Muscle layer of colon (tissue), 2 donors: ENCODE measurements around the gene SPINK8.
"Not testable (repeated sequence)": the region's sequence is repeated elsewhere in the genome, so short reads cannot be mapped to it uniquely, and the experiment has no call there.

ENCODE experiments used
- H3K27ac ChIP-seq: one replicate; pipeline ENCODE4 v1.7.0; 2013; ENCODE audit warnings: low read depth, mild to moderate bottlenecking, low read length, moderate library complexity
- H3K27me3 ChIP-seq, 2 donors: one replicate each; pipeline ENCODE4 v1.7.0; 2013; ENCODE audit warnings: low read length in 2 of 2, mild to moderate bottlenecking in 2 of 2; ENCODE audit not compliant: insufficient read depth in 2 of 2, control insufficient read depth in 1 of 2
- H3K36me3 ChIP-seq: one replicate; pipeline ENCODE4 v1.7.0; 2013; ENCODE audit warnings: mild to moderate bottlenecking, low read length; ENCODE audit not compliant: insufficient read depth
- H3K4me1 ChIP-seq: one replicate; pipeline ENCODE4 v1.7.0; 2013; ENCODE audit warnings: mild to moderate bottlenecking, low read length; ENCODE audit not compliant: insufficient read depth
- H3K4me3 ChIP-seq, 2 donors: one replicate each; pipeline ENCODE4 v1.7.0; 2013; ENCODE audit warnings: low read length in 2 of 2, low read depth in 1 of 2, mild to moderate bottlenecking in 1 of 2, moderate library complexity in 1 of 2
- H3K9ac ChIP-seq: one replicate; pipeline ENCODE4 v1.7.0; 2013; ENCODE audit warnings: low read length
- H3K9me3 ChIP-seq: one replicate; pipeline ENCODE4 v1.7.0; 2013; ENCODE audit warnings: mild to moderate bottlenecking, low read length
- donor health status: abdominal sarcoma.
- donor health status: Adenocarcinoma of cecum.

The SPINK8 gene

DNA sequence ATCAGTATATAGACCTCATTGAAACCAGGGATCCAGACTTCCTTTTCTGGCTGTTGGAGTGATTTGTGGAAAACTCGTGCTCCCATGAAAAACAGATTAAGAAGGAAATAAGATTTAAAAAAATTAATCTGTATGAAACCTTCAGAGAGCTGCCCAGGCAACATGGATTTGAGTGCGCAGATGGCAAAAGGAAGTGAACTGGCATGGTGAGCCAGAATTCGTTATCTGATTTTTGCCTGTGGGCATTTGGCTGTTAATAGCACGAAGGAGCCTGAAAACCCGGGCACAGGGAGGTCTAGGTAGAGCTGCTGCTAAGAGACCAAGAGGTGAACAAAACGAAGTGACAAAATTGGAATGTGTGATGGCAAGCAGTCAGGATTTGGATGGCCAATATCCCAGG, 19.1 kb upstream of the SPINK8 start:
- H3K4me3 ChIP-seq, result no peak overlapping the region

DNA sequence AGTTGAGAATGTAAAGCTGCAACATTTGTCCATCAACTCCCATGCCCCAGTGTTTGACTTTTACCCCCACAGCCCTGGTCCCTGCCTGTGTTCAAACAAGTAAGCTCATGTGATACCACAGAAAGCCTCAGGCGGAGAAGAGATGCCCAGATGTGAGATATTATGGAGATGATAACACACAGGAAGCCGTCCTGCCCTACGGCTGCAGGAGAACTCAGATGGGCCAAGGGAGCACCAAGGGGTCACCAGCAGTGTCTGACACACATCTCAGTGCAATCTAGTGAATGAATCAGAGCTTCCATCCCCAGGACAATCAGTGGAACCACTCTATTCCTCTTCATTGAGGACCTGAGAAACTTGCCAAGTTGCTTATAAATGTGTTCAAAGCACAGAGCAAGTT, 14.0 kb upstream of the SPINK8 start:
- Histone ChIP-seq H3K4me3 (no peak overlapping the region), H3K36me3 (no peaks in the 10 kb centered on the region), H3K9me3 (no peaks in the 10 kb centered on the region), H3K27me3 (no peaks in the 10 kb centered on the region), H3K9ac (no peak overlapping the region), H3K27ac (no peak overlapping the region), H3K4me1 (no peaks in the 10 kb centered on the region)

More for the DNA sequence above, 19.1 kb upstream of the SPINK8 start:
- no peaks in the 10 kb centered on the region for H3K4me1 ChIP-seq
- no peaks in the 10 kb centered on the region for H3K9me3 ChIP-seq
- H3K27me3 ChIP-seq, result no peaks in the 10 kb centered on the region
- no peak overlapping the region for H3K27ac ChIP-seq
- H3K36me3 ChIP-seq, result no peaks in the 10 kb centered on the region
- no peak overlapping the region for H3K9ac ChIP-seq

DNA sequence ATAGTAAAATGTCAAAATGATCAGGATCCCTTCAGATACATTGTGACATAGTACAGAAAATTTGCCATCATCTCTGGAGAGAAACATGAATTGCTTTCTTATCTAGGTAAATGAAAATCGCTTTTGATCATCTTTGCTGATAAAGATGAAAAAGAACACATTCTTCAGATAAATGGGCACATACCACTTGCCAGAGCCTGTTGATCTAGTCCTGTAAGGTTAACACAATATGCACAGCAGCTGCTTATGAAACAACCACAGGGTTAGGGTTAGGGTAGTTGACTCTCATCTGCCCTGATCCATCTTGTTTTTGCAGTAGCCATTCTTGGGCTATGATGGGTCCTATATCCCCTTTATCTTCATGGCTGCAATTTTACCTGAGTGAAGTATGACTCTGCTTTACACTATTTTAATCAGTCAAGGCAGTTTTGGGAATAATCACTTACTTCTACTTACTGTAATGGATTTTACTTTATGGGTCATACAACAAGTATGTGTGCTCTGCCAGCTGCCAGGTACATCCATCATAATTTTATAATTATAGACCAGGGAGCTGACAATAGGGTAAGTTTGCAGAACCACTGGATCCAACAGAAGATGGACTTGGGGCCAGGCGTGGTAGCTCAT, 12.6 kb upstream of the SPINK8 start:
- Histone ChIP-seq H3K36me3 (no peaks in the 10 kb centered on the region), H3K4me1 (no peaks in the 10 kb centered on the region), H3K9ac (no peak overlapping the region), H3K9me3 (no peaks in the 10 kb centered on the region), H3K4me3 (no peak overlapping the region), H3K27me3 (no peaks in the 10 kb centered on the region), H3K27ac (no peak overlapping the region)

DNA sequence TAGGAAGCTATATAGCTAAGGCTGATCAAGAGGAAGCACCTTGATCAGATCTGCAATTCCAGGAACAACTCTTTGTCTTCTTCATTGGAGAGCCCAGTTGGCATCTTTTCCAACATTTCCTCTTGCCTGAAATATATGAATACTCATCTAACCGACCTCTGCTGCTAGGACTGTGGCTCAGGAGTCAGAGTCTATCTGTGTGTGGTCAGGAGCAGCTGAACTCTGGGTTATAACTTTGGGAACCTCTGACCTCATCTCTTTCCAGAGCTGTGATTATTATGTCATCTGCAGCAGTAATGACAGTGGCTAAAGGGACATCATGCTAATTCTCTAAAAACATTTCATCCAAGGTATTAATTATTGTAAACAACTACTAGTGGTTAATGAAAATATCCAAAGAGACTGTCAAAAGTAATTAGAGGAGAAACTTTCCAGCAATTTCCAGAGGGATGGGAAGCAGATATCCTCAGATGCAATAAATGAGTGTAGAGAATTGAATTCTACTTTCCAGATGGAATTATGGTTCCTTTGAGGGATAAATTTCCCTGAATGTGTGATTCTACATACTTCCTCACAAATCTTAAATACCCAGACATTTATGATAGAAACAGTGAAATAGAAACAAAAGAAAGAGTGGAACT, 11.5 kb upstream of the SPINK8 start:
- Histone ChIP-seq H3K4me1 (no peaks in the 10 kb centered on the region), H3K4me3 (no peak overlapping the region), H3K27ac (no peak overlapping the region), H3K9ac (no peak overlapping the region), H3K27me3 (no peaks in the 10 kb centered on the region), H3K36me3 (no peaks in the 10 kb centered on the region), H3K9me3 (no peaks in the 10 kb centered on the region)

DNA sequence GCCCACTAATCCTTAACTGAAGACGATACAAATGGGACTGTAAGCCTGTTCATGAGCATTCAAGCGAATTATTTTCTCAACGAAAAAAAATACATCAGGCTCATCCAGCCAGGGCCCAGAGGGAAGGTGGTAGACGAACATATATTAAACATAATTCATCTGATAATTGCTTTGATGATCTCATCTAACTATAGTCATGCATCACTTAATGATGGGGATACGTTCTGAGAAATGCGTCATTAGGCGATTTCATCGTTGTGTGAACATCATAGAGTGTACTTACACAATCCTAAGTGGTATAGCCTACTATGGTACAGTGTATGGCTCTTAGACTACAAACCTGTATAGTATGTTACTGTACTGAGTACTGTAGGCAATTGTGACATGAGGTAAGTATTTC, 10.0 kb upstream of the SPINK8 start:
- H3K27me3 ChIP-seq, result no peaks in the 10 kb centered on the region
- no peak overlapping the region for H3K9ac ChIP-seq
- no peak overlapping the region for H3K4me3 ChIP-seq
- H3K4me1 ChIP-seq, result no peaks in the 10 kb centered on the region
- no peak overlapping the region for H3K27ac ChIP-seq
- H3K9me3 ChIP-seq, result no peaks in the 10 kb centered on the region
- H3K36me3 ChIP-seq, result no peaks in the 10 kb centered on the region

DNA sequence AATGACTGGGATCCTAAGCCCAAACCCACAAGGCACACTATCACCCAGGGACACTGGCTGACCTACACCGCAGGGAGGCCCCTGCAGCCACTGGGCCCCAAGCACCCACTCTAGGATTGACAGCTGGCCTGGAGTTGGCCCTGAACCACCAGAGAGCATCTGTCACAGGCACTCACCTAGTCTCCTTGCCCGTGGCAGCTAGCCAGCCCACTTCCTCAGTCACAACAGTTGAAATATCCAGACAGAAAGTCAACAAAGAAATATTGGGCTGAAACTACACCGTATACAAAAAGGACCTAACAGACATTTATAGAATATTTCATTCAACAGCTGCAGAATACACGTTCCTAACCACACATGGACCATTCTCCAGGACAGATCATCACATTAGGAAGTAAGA, 5.2 kb upstream of the SPINK8 start:
- H3K9ac ChIP-seq, result no peak overlapping the region
- no peak overlapping the region for H3K4me3 ChIP-seq
- no peak overlapping the region for H3K27ac ChIP-seq
- H3K27me3 ChIP-seq, result no peaks in the 10 kb centered on the region
- H3K36me3 ChIP-seq, result no peaks in the 10 kb centered on the region
- no peaks in the 10 kb centered on the region for H3K9me3 ChIP-seq
- H3K4me1 ChIP-seq, result no peaks in the 10 kb centered on the region

DNA sequence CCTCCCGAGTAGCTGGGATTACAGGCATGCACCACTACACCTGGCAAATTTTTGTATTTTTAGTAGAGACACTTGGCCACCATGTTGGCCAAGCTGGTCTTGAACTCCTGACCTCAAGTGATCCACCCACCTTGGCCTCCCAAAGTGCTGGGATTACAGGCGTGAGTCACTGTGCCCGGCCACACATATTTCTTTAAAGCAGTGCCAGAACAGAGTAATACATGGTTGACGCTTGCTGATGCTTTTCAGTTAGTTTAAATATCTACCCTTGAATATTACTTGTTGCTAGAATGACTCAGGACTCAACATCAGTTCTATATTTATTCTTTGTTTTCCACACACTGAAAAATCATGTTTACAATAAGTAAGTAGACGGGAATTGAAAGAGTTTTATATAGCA, 4.1 kb upstream of the SPINK8 start:
- H3K4me1 ChIP-seq, H3K9ac ChIP-seq, H3K36me3 ChIP-seq, H3K27me3 ChIP-seq, H3K9me3 ChIP-seq, H3K4me3 ChIP-seq, H3K27ac ChIP-seq: not testable (repeated sequence)

DNA sequence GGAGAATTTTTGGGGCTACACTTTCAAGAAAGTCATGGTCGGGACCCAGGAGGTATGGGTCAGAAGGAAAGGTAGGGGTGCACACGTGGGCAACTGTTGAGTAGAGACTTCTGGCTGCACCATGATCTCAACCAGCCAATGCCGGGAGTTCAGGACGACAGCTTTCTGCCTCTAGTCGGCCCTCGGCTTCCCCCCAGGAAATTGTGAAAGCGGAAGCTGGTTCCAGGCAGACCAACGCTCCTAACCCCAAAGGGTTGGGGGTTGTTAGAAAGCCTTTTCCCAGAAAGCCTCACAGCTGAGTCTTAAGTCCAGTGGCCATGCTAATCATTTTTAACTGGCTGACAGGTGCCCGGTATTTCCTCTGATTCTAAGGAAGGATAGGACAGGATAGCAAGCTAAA, 1.8 kb upstream of the SPINK8 start:
- not testable (repeated sequence) for H3K36me3 ChIP-seq, H3K4me3 ChIP-seq, H3K27ac ChIP-seq, H3K9me3 ChIP-seq, H3K9ac ChIP-seq, H3K4me1 ChIP-seq, H3K27me3 ChIP-seq

DNA sequence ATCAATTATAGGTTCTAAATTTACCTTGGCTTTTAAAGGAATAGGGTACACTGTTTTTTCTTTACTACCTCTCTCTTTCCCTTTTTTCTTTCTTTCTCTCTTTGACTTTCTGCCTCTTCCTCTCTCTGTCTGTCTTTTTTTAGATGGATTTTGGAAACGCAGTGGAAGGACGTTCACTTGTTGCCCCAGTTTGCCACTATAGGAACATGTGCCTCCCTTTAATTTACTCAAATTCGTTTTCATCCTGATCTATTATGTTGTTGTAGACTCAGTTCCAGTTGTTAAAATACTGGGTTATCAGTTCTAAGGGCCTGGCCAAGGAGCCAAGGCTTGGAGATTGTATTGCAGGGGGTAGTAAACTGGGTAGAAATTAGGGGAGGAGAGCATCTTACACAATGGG, 1.1 kb upstream of the SPINK8 start:
- no peak overlapping the region for H3K4me3 ChIP-seq
- no peaks in the 10 kb centered on the region for H3K4me1 ChIP-seq
- no peaks in the 10 kb centered on the region for H3K9me3 ChIP-seq

DNA sequence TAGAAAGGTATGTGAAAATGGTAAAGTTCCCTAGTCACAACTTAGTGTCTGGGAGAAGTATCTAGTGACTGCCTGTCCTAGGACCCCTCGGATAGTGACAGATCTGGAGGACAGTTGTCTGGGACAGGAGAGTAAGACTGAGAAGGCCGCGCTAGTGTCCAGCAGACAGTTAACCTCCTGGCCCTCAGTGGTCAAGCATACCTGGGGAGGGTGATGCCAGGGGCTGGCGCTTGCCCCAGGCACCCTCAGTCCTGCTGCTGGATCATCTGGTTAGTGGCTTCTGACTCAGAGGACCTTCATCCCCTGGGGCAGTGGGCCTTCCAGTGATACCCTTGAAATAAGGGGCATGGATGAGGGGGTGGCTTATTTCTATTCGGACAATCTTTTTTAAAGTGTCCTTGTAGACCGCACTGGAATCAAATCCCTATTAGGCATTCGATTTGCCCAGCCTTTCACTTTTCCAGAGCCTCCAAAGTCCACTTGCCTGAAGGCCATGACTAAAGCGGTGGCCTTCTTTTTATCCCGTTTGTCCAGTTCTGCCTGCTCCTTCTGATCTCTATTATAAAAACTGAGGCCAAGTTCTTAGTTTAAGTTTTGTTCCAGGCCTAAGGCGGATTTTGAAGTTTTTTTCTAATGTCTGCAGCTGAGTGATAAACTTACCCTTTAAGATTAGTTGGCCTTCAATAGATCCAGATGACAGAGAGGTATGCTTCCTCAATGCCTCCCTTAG, 1.6 kb downstream of the SPINK8 start:
- H3K4me3 ChIP-seq, H3K9ac ChIP-seq, H3K4me1 ChIP-seq, H3K9me3 ChIP-seq, H3K27ac ChIP-seq, H3K27me3 ChIP-seq, H3K36me3 ChIP-seq: not testable (repeated sequence)

More for the DNA sequence above, 1.1 kb upstream of the SPINK8 start:
- no peak overlapping the region for H3K9ac ChIP-seq
- H3K27me3 ChIP-seq, result no peaks in the 10 kb centered on the region
- no peaks in the 10 kb centered on the region for H3K36me3 ChIP-seq
- no peak overlapping the region for H3K27ac ChIP-seq

DNA sequence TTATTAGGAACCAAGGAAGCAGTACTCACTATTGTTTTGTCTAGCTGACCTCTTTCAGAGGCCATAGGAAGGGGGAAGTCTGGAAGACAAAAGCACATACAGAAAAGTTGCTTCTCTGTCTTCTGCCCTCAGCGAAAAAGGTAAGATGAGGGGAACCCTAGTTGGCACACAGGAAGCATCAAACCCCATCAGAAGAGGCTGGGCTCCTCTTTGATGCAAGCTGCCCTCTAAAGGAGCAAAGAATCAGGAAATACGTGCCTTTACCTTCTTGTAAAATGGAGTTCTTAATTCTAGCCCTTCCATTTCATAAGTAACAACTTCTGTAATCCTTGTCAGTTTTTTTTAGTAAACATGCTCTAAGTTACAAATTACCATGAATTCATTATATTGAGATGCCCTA, 12.5 kb downstream of the SPINK8 start:
- Histone ChIP-seq H3K4me3 (no peak overlapping the region), H3K36me3 (no peaks in the 10 kb centered on the region), H3K9me3 (no peaks in the 10 kb centered on the region), H3K4me1 (no peaks in the 10 kb centered on the region), H3K27ac (no peak overlapping the region), H3K27me3 (no peaks in the 10 kb centered on the region), H3K9ac (no peak overlapping the region)
